ENCODE results near the gene SYNGR3. TPM values are rescaled to one million over a fixed set of nuclear protein-coding genes. Genes with fewer than 3 reads are reported as not detected.

The SYNGR3 gene
- total RNA-seq, 4 donors from 2014 or later: 0.38 to 1.0 (median 1.0) TPM; not detected in 1

DNA sequence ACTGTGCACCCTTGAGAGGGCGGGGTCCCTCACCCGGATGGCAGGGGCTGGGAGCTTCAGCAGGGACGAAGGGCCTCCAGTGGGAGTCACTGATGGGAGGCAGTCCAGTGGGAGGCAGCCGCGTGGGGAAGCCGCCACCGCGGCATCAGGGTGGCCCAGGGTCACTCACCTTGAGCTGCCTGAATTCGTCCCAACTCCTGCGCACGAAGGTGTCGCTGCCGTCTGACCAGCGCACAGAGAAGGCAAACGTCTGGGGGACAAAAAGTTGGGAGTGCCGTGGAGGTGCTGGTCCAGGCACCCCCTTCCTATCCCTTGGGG, 9.0 kb upstream of the SYNGR3 start:
- H3K27ac ChIP-seq: peak overlapping the region in 1 of 4 donors; percentile 1
- peaks cover 40 to 84% (median 41%) of the 10 kb centered on the region in 3 donors for H3K4me1 ChIP-seq

DNA sequence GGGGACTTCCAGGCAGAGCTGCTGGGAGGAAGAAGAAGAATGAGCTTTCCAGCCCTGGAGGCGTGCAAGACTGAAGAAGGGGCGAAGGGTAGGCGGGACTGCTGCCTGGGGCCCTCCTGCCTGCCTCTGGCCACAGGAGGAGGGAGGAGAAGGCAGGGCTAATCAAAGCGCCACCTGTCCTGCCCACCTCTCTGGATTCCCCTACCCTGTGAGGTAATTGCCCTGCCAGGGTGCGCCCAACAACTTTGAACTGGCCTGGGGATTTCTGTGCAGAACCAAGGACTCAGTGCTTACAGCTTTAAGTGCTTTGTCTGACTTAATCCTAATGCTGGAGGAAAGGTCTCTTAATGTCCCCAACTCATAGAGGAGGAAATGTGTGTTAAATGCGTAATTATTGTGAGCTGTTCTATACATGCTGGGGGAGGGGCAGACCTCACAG, 8.4 kb upstream of the SYNGR3 start, which contains the start of gene NOXO1:
Gene NOXO1 (minus strand): TSS at position 72 of the 439 bp plus-strand sequence. CDS start 290 bp downstream, outside the sequence.
- no peaks in the 10 kb centered on the region for H3K9me3 ChIP-seq
- H3K36me3 ChIP-seq: peaks cover 21 to 35% (median 24%) of the 10 kb centered on the region in 3 donors
- H3K27ac ChIP-seq: peak within 1 kb of the TSS in 2 of 4 donors; percentile 30 to 82
- peak within 1 kb of the TSS in 3 of 4 donors; percentile 36 to 50 (median 50) for H3K4me3 ChIP-seq
- DNase-seq: no peak
- peaks cover 0 to 72% (median 13%) of the 10 kb centered on the region in 4 donors for H3K27me3 ChIP-seq
- H3K4me1 ChIP-seq: peaks cover 41 to 91% (median 43%) of the 10 kb centered on the region in 3 donors
- 24 to 33% methylated on average over 2 to 5 of the region's 6 CpGs for WGBS, 2 donors
- TF ChIP-seq, protein P1, sequence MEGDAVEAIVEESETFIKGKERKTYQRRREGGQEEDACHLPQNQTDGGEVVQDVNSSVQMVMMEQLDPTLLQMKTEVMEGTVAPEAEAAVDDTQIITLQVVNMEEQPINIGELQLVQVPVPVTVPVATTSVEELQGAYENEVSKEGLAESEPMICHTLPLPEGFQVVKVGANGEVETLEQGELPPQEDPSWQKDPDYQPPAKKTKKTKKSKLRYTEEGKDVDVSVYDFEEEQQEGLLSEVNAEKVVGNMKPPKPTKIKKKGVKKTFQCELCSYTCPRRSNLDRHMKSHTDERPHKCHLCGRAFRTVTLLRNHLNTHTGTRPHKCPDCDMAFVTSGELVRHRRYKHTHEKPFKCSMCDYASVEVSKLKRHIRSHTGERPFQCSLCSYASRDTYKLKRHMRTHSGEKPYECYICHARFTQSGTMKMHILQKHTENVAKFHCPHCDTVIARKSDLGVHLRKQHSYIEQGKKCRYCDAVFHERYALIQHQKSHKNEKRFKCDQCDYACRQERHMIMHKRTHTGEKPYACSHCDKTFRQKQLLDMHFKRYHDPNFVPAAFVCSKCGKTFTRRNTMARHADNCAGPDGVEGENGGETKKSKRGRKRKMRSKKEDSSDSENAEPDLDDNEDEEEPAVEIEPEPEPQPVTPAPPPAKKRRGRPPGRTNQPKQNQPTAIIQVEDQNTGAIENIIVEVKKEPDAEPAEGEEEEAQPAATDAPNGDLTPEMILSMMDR (IDR thresholded peaks at IDR 0.05): no peak
- no peak for TF ChIP-seq POLR2A (IDR thresholded peaks at IDR 0.05)
- intact Hi-C loops (cut with DNase I): no loop called here

More for the DNA sequence above, 9.0 kb upstream of the SYNGR3 start:
- no peaks in the 10 kb centered on the region for H3K9me3 ChIP-seq
- peaks cover 0 to 79% (median 13%) of the 10 kb centered on the region in 4 donors for H3K27me3 ChIP-seq
- no peak for DNase-seq
- H3K4me3 ChIP-seq: peak overlapping the region in 2 of 4 donors; percentile 50
- TF ChIP-seq POLR2A (IDR thresholded peaks at IDR 0.05): no peak
- H3K36me3 ChIP-seq: peaks cover 25 to 35% (median 26%) of the 10 kb centered on the region in 3 donors
- intact Hi-C loops (cut with DNase I): no loop called here
- 19% methylated on average over 14 of the region's 16 CpGs; no CpG with 5 or more reads in 1 of the 2 donors for WGBS, 2 donors

DNA sequence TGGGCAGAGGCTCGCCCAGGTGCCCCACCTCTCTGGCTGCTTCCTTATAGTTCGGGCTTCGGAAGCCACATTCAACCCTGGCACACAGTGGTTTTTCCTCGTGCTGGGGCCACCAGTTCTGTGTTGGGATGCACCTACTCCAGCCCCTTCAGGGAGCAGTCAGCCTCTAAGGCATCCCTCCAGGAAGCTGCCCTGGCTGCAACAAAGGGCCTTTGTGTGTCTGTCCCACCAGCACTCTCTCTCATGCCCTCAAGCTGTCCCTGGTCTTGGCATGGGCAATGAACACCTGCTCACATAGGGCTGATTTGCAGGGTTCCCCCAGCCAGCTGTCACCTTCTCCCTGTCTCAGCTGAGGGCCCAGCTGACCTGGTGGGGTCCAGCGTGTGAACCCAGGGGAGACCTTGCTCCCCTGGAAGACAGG, 7.7 kb upstream of the SYNGR3 start:
- no peak overlapping the region for H3K4me3 ChIP-seq
- H3K9me3 ChIP-seq: no peaks in the 10 kb centered on the region
- WGBS, 2 donors: 34 to 50% methylated on average over 2 of the region's 5 CpGs
- TF ChIP-seq POLR2A (IDR thresholded peaks at IDR 0.05): no peak
- TF ChIP-seq, protein P1 (IDR thresholded peaks at IDR 0.05): no peak
- H3K4me1 ChIP-seq: peaks cover 41 to 91% (median 43%) of the 10 kb centered on the region in 3 donors
- DNase-seq: no peak
- peaks cover 15 to 35% (median 18%) of the 10 kb centered on the region in 3 donors for H3K36me3 ChIP-seq
- intact Hi-C loops (cut with DNase I): no loop called here
- H3K27me3 ChIP-seq: peaks cover 0 to 66% (median 13%) of the 10 kb centered on the region in 4 donors
- peak overlapping the region in 1 of 4 donors; percentile 30 for H3K27ac ChIP-seq

DNA sequence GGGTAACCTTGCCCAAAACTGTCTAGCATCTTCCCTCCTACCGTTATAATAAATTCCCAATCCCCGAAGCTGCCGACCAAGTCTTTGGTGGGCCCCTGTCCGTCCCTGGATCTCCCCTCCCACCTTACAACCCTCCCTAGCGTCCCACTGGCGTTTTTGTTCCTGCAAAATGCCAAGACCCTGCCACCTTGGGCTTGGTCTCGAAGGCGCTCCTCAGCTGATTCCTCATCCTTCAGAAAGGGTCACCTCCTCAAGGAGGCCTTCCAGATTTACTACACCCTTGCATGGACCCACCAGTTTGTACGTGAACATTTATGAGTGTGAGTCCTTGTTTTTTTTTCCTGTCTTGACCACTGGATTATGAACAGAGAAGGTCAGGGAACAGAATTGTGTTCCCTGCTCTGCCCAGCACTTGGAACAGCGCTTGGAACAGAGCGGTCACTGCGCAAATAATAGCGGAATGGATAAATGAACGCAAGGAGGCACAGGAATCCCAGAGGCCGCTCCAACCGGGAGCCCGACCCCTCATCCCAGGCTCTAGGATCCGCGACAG, 6.7 kb upstream of the SYNGR3 start:
- Histone ChIP-seq H3K4me3 (peak overlapping the region; percentile 66 to 86 (median 84)), H3K4me1 (peaks cover 40 to 81% (median 43%) of the 10 kb centered on the region in 3 donors), H3K9me3 (no peaks in the 10 kb centered on the region), H3K27me3 (peaks cover 0 to 65% (median 13%) of the 10 kb centered on the region in 4 donors), H3K27ac (peak overlapping the region in 3 of 4 donors; percentile 67 to 87 (median 84)), H3K36me3 (peaks cover 5 to 28% (median 7%) of the 10 kb centered on the region in 3 donors)
- TF ChIP-seq, protein P1 (IDR thresholded peaks at IDR 0.05): no peak
- no peak for TF ChIP-seq POLR2A (IDR thresholded peaks at IDR 0.05)
- intact Hi-C loops (cut with DNase I): no loop called here
- 30 to 31% methylated on average over 12 to 18 of the region's 19 CpGs for WGBS, 2 donors
- no peak for DNase-seq

DNA sequence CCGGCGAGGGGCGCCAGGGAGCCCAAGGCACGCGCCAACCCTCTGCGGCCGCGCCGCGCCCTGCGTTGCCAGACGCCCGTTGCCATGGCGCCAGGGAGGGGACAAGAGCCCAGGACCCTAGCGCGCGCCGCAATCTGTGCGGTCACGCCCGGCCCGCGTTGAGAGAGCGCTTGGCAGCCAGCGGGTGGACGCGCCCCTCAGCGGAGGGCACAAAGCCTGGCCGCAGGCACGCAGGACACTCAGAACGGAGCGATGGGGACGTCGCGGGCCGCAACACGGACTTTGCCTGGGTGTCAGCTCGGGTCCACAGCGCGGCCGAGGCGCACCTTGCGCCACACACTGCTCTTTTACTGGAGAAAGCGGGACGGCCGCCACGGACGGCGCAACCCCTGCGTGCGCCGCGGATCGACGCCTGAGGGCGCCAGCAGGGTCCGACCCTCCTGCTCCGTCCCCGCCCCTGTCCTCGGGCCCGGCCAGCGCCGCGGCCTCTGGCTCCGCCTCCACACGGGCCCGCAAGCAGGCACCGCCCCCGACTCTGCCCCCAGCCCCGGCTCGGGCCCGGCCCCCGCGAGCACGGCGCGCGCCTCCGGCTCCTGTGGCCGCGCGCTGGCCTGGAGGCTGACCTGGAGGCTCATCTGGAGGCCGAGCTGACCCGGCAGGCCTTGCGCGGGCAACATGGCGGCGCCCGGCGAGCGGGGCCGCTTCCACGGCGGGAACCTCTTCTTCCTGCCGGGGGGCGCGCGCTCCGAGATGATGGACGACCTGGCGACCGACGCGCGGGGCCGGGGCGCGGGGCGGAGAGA, 6.0 kb upstream of the SYNGR3 start, which contains the start of gene GFER:
Gene GFER (plus strand): TSS at position 650 of the 803 bp plus-strand sequence. CDS start 26 bp downstream, at position 676.
- Histone ChIP-seq H3K27me3 (peaks cover 0 to 65% (median 13%) of the 10 kb centered on the region in 4 donors), H3K4me1 (peaks cover 34 to 78% (median 38%) of the 10 kb centered on the region in 3 donors), H3K4me3 (peak within 1 kb of the TSS; percentile 66 to 86 (median 84)), H3K9me3 (no peaks in the 10 kb centered on the region), H3K36me3 (peaks cover under 1 to 21% (median 3%) of the 10 kb centered on the region in 3 donors), H3K27ac (peak within 1 kb of the TSS; percentile 64 to 87 (median 76))
- WGBS, 2 donors: 3% methylated on average over 15 of the region's 109 CpGs; no CpG with 5 or more reads in 1 of the 2 donors
- TF ChIP-seq POLR2A (IDR thresholded peaks at IDR 0.05): peak in 2 of 4 donors; percentile 54 to 75
- TF ChIP-seq, protein P1 (IDR thresholded peaks at IDR 0.05): peak in 1 of 6 experiments; percentile 9
- intact Hi-C loops (cut with DNase I): no loop called here
- no peak for DNase-seq

All from esophagus squamous epithelium (tissue), 5 donors.